Smooth muscle cell (in vitro differentiated cells): ENCODE data around the gene LRMDA. TPM values are rescaled to one million over a fixed set of nuclear protein-coding genes. Genes with fewer than 3 reads are reported as not detected.
A peak's percentile ranks its signal among the peaks of the same experiment; 100 is the strongest.

Source experiments
- DNase-seq: peaks from one replicate; lab custom pipeline; 2025; ENCODE audit not compliant: unreplicated experiment; lab: John Stamatoyannopoulos, UW
- H2AFZ ChIP-seq: fragments of 200-600 bp; sonication (generic); 2 replicates; pipeline ENCODE4 v1.6.0; 2016; ENCODE audit warnings: antibody characterized with exemption, low read depth, mild to moderate bottlenecking
- H3F3A ChIP-seq: fragments of 200-600 bp; sonication (generic); 2 replicates; pipeline ENCODE4 v1.6.0; 2017; ENCODE audit warnings: antibody characterized with exemption, low read depth
- H3K27ac ChIP-seq: fragments of 200-600 bp; sonication (generic); 2 replicates; pipeline ENCODE4 v1.5.1; 2016; ENCODE audit warnings: low read depth, mild to moderate bottlenecking
- H3K27me3 ChIP-seq: fragments of 200-600 bp; sonication (generic); 2 replicates; pipeline ENCODE4 v1.6.1; 2016; ENCODE audit warnings: low read depth, mild to moderate bottlenecking
- H3K36me3 ChIP-seq: fragments of 200-600 bp; sonication (generic); 2 replicates; pipeline ENCODE4 v1.5.1; 2016; ENCODE audit warnings: low read depth
- H3K4me1 ChIP-seq: fragments of 200-600 bp; sonication (generic); 2 replicates; pipeline ENCODE4 v1.5.1; 2016; ENCODE audit warnings: low read depth
- H3K4me2 ChIP-seq: fragments of 200-600 bp; sonication (generic); 2 replicates; pipeline ENCODE4 v1.6.0; 2016; ENCODE audit warnings: mild to moderate bottlenecking
- H3K4me3 ChIP-seq: fragments of 200-600 bp; sonication (generic); 2 replicates; pipeline ENCODE4 v1.5.1; 2016; ENCODE audit warnings: mild to moderate bottlenecking
- H3K79me2 ChIP-seq: fragments of 200-600 bp; sonication (generic); 2 replicates; pipeline ENCODE4 v1.6.0; 2016; ENCODE audit warnings: low read depth, mild to moderate bottlenecking
- H3K9ac ChIP-seq: fragments of 200-600 bp; sonication (generic); 2 replicates; pipeline ENCODE4 v1.6.0; 2016; ENCODE audit warnings: low read depth
- H3K9me3 ChIP-seq: fragments of 200-600 bp; sonication (generic); replicated peaks from 2 replicates; pipeline ENCODE4 v1.5.1; 2016; ENCODE audit warnings: low read depth
- H4K20me1 ChIP-seq: fragments of 200-600 bp; sonication (generic); 2 replicates; pipeline ENCODE4 v1.6.0; 2016; ENCODE audit warnings: low read depth
- WGBS: methylation state at CpG from one replicate; pipeline ENCODE4 v1.1.7; 2016; ENCODE audit warnings: low lambda C conversion rate; 5-methylcytosine and 5-hydroxymethylcytosine counted together
- polyA plus RNA-seq: library from polyadenylated mRNA; unstranded; fragments of >200 nt; fragmentation: Nextera tagmentation; extraction: Ambion mirVana; gene quantifications from 2 replicates; pipeline ENCODE4 v1.2.1, GENCODE V29; 2016
- total RNA-seq: library from RNA; depleted of rRNA; stranded (reverse); fragments of >200 nt; gene quantifications from 2 replicates; pipeline ENCODE4 v1.2.3, GENCODE V29; 2014
- TF ChIP-seq, protein P1 (sequence below): fragments of 200-600 bp; sonication (generic); IDR thresholded peaks from 2 replicates; pipeline ENCODE4 v1.5.1; 2017; ENCODE audit warnings: borderline replicate concordance, mild to moderate bottlenecking, antibody characterized with exemption; ENCODE audit not compliant: insufficient read depth, poor library complexity, severe bottlenecking

The LRMDA gene
- total and polyA plus RNA-seq, 2 experiments from 2014 or later: 1.5 to 1.6 TPM

DNA sequence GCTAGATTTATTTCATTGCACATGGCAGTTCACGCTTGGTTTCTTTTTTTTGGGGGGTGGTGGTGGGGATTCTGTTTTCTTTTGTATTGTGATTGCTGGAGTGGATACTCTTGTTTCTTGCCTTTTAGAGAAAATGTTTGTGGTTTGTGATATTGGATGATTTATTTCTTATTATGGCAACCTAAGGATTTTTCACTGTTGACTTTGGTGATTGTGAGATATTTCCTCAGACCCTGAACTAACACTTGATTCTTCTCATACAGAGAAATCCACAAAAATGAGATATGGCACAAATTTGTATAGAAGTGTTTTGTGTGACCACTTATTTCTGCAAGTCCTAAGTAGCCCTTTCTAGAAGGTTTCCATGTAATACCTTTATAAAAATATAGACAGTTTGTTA lies 871.1 kb downstream of the LRMDA start:
- Histone ChIP-seq H3K27me3 (no peaks in the 10 kb centered on the region), H4K20me1 (no peaks in the 10 kb centered on the region), H3F3A (peaks cover 5% of the 10 kb centered on the region), H3K36me3 (no peaks in the 10 kb centered on the region), H3K9me3 (no peaks in the 10 kb centered on the region), H3K4me2 (peak overlapping the region; percentile 37), H3K79me2 (no peaks in the 10 kb centered on the region), H2AFZ (no peak overlapping the region), H3K27ac (no peak overlapping the region), H3K4me1 (peaks cover 30% of the 10 kb centered on the region), H3K4me3 (no peak overlapping the region), H3K9ac (no peak overlapping the region)
- TF ChIP-seq, protein P1, sequence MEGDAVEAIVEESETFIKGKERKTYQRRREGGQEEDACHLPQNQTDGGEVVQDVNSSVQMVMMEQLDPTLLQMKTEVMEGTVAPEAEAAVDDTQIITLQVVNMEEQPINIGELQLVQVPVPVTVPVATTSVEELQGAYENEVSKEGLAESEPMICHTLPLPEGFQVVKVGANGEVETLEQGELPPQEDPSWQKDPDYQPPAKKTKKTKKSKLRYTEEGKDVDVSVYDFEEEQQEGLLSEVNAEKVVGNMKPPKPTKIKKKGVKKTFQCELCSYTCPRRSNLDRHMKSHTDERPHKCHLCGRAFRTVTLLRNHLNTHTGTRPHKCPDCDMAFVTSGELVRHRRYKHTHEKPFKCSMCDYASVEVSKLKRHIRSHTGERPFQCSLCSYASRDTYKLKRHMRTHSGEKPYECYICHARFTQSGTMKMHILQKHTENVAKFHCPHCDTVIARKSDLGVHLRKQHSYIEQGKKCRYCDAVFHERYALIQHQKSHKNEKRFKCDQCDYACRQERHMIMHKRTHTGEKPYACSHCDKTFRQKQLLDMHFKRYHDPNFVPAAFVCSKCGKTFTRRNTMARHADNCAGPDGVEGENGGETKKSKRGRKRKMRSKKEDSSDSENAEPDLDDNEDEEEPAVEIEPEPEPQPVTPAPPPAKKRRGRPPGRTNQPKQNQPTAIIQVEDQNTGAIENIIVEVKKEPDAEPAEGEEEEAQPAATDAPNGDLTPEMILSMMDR: no peak
- DNase-seq: no peak
- 83% methylated on average over 1 of the region's 1 CpG for WGBS

DNA sequence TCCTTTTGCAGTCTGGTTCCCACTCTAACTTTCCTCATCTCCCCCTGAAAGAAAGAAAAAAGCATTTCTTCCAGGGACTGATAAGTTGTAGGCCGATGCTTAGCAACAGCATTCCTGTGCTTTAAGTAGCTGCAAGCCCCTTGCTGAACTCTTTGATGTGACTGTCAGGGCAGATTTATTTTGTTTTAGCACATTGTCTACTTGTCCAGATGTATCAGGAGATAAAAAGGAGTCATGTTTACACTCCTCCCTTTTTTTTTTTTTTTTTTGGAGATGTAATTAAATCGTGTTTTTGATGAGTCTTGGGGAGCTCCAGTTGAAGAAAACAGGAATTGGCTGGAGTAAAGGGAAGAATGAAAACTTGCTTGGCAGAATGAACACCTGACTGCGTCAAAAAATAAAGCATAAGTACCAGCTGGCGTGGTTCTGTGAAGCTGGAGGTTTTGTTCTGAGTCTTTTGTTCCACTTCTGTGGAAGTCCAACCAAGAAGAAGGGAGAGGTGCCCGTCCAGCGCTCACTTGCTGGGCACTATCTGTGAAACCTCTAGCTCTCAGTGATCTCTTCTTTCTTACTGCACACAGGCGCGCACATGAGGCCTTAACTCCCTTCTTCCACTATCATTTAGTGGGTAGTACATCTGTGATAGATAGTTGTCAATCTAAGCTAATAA lies 871.7 kb downstream of the LRMDA start:
- WGBS: 47% methylated on average over 8 of the region's 8 CpGs
- no peak overlapping the region for H2AFZ ChIP-seq

DNA sequence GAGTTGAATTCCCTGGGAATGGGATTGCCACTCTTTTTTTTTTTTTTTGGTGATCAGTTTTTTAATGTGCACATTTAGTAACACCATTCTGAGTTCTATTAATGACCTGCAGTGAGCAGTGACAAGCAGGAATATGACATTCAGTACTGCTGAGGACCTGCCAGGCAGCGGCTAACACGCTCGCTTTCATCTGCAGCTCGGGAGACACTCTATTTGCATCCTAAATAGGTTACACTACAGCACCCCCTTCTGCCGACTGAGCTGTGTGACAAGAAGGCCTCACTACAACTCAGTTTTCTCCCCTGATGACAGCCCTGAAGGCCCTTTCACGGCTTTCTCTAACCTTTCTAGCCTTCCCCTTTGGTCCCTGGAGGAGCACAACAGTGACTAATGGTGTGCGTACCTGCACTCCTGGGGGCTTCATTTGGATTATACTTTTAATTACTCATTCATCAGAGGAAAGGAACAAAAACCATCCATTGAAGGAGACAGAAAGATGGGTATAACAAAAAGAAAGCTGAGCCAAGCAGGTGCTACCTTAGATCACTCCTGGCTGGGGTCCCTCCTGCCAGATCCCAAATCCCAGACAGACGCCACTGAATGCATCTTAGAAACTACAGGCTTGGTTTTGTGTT lies 872.4 kb downstream of the LRMDA start:
- Histone ChIP-seq H3K4me3 (no peak overlapping the region), H3K36me3 (no peaks in the 10 kb centered on the region), H3K9me3 (no peaks in the 10 kb centered on the region), H3F3A (no peaks in the 10 kb centered on the region), H3K4me1 (peaks cover 19% of the 10 kb centered on the region), H3K79me2 (no peaks in the 10 kb centered on the region), H3K27me3 (no peaks in the 10 kb centered on the region), H3K4me2 (peak overlapping the region; percentile 37), H2AFZ (no peak overlapping the region), H3K27ac (no peak overlapping the region), H4K20me1 (no peaks in the 10 kb centered on the region), H3K9ac (no peak overlapping the region)
- 18% methylated on average over 8 of the region's 8 CpGs for WGBS
- DNase-seq: peak; percentile 9
- TF ChIP-seq, protein P1: peak; percentile 64

More for the DNA sequence above, 871.7 kb downstream of the LRMDA start:
- H3K79me2 ChIP-seq: no peaks in the 10 kb centered on the region
- no peaks in the 10 kb centered on the region for H4K20me1 ChIP-seq
- H3K4me1 ChIP-seq: peaks cover 24% of the 10 kb centered on the region
- no peaks in the 10 kb centered on the region for H3K27me3 ChIP-seq
- no peak overlapping the region for H3K9ac ChIP-seq
- DNase-seq: no peak
- H3K36me3 ChIP-seq: no peaks in the 10 kb centered on the region
- no peaks in the 10 kb centered on the region for H3K9me3 ChIP-seq
- TF ChIP-seq, protein P1: no peak
- peak overlapping the region; percentile 37 for H3K4me2 ChIP-seq
- peaks cover under 1% of the 10 kb centered on the region for H3F3A ChIP-seq
- no peak overlapping the region for H3K4me3 ChIP-seq
- no peak overlapping the region for H3K27ac ChIP-seq
